HepG2 (cell line): Measurements from ENCODE around the gene DELE1. TPM values are rescaled to one million over a fixed set of nuclear protein-coding genes. Genes with fewer than 3 reads are reported as not detected.

Experiments
- DMAP1 ChIP-seq: IDR thresholded peaks from 2 replicates; pipeline ENCODE4 v1.6.1; 2016
- KDM5B ChIP-seq: sonication (generic); formaldehyde crosslinking; IDR thresholded peaks from 2 replicates; pipeline ENCODE4 v1.4.0; 2020; ENCODE audit warnings: missing genetic modification reagents, mild to moderate bottlenecking, borderline replicate concordance
- LRRFIP1 ChIP-seq: sonication (generic); formaldehyde crosslinking; conservative IDR thresholded peaks from 2 replicates; pipeline ENCODE4 v1.4.0; 2020; ENCODE audit warnings: missing genetic modification reagents
- NFAT5 ChIP-seq: sonication (generic); formaldehyde crosslinking; IDR thresholded peaks from 2 replicates; pipeline ENCODE4 v1.4.0; 2020; ENCODE audit warnings: missing genetic modification reagents
- SMC3 ChIP-seq: IDR thresholded peaks from 2 replicates; pipeline ENCODE4 v1.6.1; 2011; ENCODE audit warnings: low read length, improper control_type of control experiment
- ZNF207 ChIP-seq: fragments of 450-650 bp; IDR thresholded peaks from 2 replicates; pipeline ENCODE4 v1.6.1; 2016; ENCODE audit warnings: antibody characterized with exemption, borderline replicate concordance
- ZNF878 ChIP-seq: sonication (generic); formaldehyde crosslinking; IDR thresholded peaks from 2 replicates; pipeline ENCODE4 v1.8.1; 2023; ENCODE audit warnings: mild to moderate bottlenecking, missing genetic modification reagents, moderate library complexity
- polyA plus RNA-seq, 8 experiments: library from polyadenylated mRNA; depleted of rRNA in 3 of 8; stranded (reverse) in 7 of 8; unstranded in 1 of 8; fragments of >200 nt; fragmentation: Illumina TruSeq in 4 of 8; extraction: Trizol in 4 of 8; gene quantifications; 2 replicates each; pipeline versions ENCODE4 v1.2.1 to v1.2.3, GENCODE V29; 2011 to 2016; ENCODE audit warnings: low read depth in 4 of 8, missing spikeins in 1 of 8, mixed read lengths in 1 of 8; ENCODE audit not compliant: insufficient read depth in 1 of 8
- total RNA-seq, 5 experiments: library from RNA; depleted of rRNA; stranded (reverse); fragments of >200 nt; fragmentation: Illumina TruSeq; extraction: Trizol; gene quantifications; 2 replicates each; pipeline ENCODE4 v1.2.3, GENCODE V29; 2016; ENCODE audit warnings: low read depth in 1 of 5
- TF ChIP-seq, protein P1 (sequence below), 2 experiments: sonication (generic) in 1 of 2; formaldehyde crosslinking in 1 of 2; IDR thresholded peaks; 2 replicates each; pipeline versions ENCODE4 v1.5.1 to v1.6.1; 2011 to 2020; ENCODE audit warnings: borderline replicate concordance in 1 of 2, low read depth in 1 of 2, low read length in 1 of 2, mild to moderate bottlenecking in 1 of 2, missing genetic modification reagents in 1 of 2, moderate library complexity in 1 of 2
- TF ChIP-seq, protein P2 (sequence below): sonication (generic); formaldehyde crosslinking; IDR thresholded peaks from 2 replicates; pipeline ENCODE4 v1.4.0; 2020; ENCODE audit warnings: missing genetic modification reagents; ENCODE audit errors: not compliant biosample characterization
- TF ChIP-seq, protein P3 (sequence below): sonication (generic); formaldehyde crosslinking; IDR thresholded peaks from 2 replicates; pipeline ENCODE4 v1.4.0; 2020; ENCODE audit warnings: missing genetic modification reagents
- TF ChIP-seq, protein P4 (sequence below): sonication (generic); formaldehyde crosslinking; IDR thresholded peaks from 2 replicates; pipeline ENCODE4 v1.4.0; 2020; ENCODE audit warnings: mild to moderate bottlenecking, missing genetic modification reagents

DELE1 gene
- total and polyA plus RNA-seq, 2 of the 13 experiments (the other 11 are each of a cell fraction or from before 2014, with no cell fraction given) = 57.5 to 90.3 TPM

DNA sequence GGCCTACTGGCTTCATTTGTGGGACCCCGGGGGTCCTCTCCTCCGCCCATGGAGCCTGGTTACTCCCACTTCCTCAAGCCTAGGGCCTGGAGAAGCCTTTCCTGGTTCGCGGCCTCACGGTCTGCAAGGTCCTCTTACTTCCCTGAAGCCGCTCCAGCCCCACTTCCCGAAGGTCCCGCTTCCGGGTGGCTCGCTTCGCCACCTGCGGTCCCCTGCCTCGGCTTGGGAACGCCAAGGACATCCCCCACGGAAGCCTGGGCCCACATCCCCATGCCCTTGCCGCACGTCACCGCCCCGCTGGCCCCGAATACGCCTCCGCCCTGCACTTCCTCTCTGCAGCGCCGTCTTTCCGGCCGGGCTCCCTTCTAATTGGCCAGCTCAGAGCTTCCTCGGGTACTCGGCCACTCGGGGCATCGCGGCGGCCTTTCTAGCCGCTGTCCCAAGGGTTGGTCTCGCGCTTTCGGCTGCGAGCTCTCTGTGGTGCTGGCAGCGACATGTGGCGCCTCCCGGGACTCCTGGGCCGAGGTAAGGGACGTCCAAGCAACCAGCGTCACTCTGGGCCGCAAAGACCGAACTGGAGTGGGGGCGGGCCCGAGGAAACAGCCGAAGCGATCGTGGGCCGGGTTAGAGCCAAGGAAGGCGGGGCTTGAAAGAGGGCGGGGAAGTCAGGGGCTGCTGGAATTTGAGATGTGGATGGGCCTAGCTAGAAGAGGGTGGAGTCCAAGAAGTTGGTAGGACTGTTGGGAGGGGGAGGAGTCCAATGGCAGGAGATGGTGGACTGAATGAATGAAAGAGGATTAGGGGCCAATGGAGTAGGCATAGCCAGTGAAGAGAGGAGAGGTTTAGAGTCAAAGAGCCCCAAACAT, at the start of gene DELE1 (continued):
- TF ChIP-seq, protein P1, sequence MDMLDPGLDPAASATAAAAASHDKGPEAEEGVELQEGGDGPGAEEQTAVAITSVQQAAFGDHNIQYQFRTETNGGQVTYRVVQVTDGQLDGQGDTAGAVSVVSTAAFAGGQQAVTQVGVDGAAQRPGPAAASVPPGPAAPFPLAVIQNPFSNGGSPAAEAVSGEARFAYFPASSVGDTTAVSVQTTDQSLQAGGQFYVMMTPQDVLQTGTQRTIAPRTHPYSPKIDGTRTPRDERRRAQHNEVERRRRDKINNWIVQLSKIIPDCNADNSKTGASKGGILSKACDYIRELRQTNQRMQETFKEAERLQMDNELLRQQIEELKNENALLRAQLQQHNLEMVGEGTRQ (IDR thresholded peaks at IDR 0.05; ENCODE audit: low read depth, low read length) = no peak
- TF ChIP-seq, protein P1 (CRISPR knock-in tag; IDR thresholded peaks at IDR 0.05; ENCODE audit: borderline replicate concordance) = no peak
- TF ChIP-seq LRRFIP1 (CRISPR knock-in tag) = no peak
- TF ChIP-seq NFAT5 (CRISPR knock-in tag) = no peak
- TF ChIP-seq, protein P2, sequence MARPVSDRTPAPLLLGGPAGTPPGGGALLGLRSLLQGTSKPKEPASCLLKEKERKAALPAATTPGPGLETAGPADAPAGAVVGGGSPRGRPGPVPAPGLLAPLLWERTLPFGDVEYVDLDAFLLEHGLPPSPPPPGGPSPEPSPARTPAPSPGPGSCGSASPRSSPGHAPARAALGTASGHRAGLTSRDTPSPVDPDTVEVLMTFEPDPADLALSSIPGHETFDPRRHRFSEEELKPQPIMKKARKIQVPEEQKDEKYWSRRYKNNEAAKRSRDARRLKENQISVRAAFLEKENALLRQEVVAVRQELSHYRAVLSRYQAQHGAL (CRISPR knock-in tag) = no peak
- TF ChIP-seq SMC3 = no peak
- peak; percentile 94 for TF ChIP-seq DMAP1
- peak; percentile 95 for TF ChIP-seq KDM5B
- TF ChIP-seq, protein P3, sequence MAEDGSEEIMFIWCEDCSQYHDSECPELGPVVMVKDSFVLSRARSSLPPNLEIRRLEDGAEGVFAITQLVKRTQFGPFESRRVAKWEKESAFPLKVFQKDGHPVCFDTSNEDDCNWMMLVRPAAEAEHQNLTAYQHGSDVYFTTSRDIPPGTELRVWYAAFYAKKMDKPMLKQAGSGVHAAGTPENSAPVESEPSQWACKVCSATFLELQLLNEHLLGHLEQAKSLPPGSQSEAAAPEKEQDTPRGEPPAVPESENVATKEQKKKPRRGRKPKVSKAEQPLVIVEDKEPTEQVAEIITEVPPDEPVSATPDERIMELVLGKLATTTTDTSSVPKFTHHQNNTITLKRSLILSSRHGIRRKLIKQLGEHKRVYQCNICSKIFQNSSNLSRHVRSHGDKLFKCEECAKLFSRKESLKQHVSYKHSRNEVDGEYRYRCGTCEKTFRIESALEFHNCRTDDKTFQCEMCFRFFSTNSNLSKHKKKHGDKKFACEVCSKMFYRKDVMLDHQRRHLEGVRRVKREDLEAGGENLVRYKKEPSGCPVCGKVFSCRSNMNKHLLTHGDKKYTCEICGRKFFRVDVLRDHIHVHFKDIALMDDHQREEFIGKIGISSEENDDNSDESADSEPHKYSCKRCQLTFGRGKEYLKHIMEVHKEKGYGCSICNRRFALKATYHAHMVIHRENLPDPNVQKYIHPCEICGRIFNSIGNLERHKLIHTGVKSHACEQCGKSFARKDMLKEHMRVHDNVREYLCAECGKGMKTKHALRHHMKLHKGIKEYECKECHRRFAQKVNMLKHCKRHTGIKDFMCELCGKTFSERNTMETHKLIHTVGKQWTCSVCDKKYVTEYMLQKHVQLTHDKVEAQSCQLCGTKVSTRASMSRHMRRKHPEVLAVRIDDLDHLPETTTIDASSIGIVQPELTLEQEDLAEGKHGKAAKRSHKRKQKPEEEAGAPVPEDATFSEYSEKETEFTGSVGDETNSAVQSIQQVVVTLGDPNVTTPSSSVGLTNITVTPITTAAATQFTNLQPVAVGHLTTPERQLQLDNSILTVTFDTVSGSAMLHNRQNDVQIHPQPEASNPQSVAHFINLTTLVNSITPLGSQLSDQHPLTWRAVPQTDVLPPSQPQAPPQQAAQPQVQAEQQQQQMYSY (CRISPR knock-in tag) = 0 out of 2 replicates have a peak, but pooled peaks have one; percentile 22
- peak; percentile 73; the same call in 1 of the 2 replicates for TF ChIP-seq ZNF878 (CRISPR knock-in tag)
- TF ChIP-seq ZNF207 = no peak
- TF ChIP-seq, protein P4, sequence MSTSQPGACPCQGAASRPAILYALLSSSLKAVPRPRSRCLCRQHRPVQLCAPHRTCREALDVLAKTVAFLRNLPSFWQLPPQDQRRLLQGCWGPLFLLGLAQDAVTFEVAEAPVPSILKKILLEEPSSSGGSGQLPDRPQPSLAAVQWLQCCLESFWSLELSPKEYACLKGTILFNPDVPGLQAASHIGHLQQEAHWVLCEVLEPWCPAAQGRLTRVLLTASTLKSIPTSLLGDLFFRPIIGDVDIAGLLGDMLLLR = peak; percentile 46; the same call in 1 of the 2 replicates
